ENCODE data around the gene ZBTB44.

DNA sequence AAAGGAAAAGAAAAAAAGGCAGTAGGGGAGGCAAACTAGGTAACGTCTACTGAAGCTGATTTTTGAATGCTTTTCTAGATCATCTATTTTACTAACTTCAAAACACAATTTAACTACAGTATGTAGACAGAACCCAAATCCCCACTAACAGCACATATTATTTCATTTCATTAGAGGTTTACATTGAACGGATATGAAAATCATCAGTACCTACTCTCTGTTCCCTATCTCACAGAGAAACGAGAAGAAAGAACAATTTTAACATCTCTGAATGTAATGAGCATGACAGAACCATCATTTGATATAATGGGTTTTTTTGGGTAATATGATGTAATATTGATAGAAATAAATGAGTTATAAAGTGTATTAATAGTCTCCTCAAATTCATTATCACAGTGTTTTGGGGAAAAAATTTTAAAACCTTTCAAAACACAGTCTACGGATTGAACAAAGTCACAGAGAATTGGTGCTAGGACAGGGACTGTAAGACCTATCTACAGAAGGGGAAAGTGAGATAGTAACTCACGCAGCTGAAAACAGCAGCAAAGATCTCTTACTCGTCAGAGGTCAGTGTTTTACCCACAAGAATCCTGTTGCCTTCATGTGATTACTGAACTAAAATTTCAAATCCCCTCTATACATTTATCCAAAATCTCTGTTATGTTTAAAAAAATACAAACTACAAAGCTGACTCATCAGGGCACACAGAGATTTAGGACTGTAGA lies 77.3 kb downstream of the ZBTB44 start:
- TF ChIP-seq, protein P1, sequence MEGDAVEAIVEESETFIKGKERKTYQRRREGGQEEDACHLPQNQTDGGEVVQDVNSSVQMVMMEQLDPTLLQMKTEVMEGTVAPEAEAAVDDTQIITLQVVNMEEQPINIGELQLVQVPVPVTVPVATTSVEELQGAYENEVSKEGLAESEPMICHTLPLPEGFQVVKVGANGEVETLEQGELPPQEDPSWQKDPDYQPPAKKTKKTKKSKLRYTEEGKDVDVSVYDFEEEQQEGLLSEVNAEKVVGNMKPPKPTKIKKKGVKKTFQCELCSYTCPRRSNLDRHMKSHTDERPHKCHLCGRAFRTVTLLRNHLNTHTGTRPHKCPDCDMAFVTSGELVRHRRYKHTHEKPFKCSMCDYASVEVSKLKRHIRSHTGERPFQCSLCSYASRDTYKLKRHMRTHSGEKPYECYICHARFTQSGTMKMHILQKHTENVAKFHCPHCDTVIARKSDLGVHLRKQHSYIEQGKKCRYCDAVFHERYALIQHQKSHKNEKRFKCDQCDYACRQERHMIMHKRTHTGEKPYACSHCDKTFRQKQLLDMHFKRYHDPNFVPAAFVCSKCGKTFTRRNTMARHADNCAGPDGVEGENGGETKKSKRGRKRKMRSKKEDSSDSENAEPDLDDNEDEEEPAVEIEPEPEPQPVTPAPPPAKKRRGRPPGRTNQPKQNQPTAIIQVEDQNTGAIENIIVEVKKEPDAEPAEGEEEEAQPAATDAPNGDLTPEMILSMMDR (conservative IDR thresholded peaks at IDR 0.05) = no peak
- no peak for TF ChIP-seq ZFX (IDR thresholded peaks at IDR 0.05)

Measured in C4-2B (cell line).